BLaER1 (cell line): ENCODE data around the gene EPHB3.
A peak's percentile ranks its signal among the peaks of the same experiment; 100 is the strongest.

ENCODE experiments used
- H3K27ac ChIP-seq: shearing (Covaris generic); formaldehyde crosslinking; 2 replicates; pipeline ENCODE4 v1.8.1; 2022
- H3K27me3 ChIP-seq: shearing (Covaris generic); formaldehyde crosslinking; 2 replicates; pipeline ENCODE4 v1.8.1; 2022
- H3K36me3 ChIP-seq: shearing (Covaris generic); formaldehyde crosslinking; 2 replicates; pipeline ENCODE4 v1.8.1; 2022
- H3K4me1 ChIP-seq: shearing (Covaris generic); formaldehyde crosslinking; 2 replicates; pipeline ENCODE4 v1.8.1; 2022
- H3K4me2 ChIP-seq: shearing (Covaris generic); formaldehyde crosslinking; 2 replicates; pipeline ENCODE4 v1.8.1; 2022
- H3K4me3 ChIP-seq: shearing (Covaris generic); formaldehyde crosslinking; 2 replicates; pipeline ENCODE4 v1.8.1; 2022
- H3K9ac ChIP-seq: shearing (Covaris generic); formaldehyde crosslinking; 2 replicates; pipeline ENCODE4 v1.8.1; 2022
- H3K9me3 ChIP-seq: shearing (Covaris generic); formaldehyde crosslinking; 2 replicates; pipeline ENCODE4 v1.8.1; 2022
- H4K20me1 ChIP-seq: shearing (Covaris generic); formaldehyde crosslinking; 2 replicates; pipeline ENCODE4 v1.8.1; 2022
- Cebpa-rat ChIP-seq: shearing (Covaris generic); IDR thresholded peaks from 2 replicates; pipeline ENCODE4 v1.8.1; 2022

The EPHB3 gene

DNA sequence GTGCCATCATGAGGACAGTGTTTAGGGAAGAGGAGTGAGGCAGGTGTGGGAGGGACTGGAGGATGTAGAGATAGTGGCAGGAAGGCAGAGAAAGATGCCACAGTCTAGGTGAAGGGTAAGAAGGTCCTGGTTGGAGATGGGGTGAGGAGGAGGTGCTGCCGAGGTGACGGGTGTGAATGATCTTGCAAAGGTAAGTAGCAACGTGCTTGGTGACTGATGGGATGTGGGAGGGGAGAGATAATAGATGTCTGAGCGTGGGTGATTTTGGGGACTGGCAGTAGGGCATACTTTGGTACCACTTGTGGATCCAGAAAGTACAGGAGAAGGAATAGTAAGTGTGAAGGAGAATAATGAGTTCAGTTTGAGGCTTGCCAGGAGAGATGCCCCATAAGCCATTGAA, 27.2 kb downstream of the EPHB3 start:
- Histone ChIP-seq H4K20me1 (no peaks in the 10 kb centered on the region), H3K9ac (no peak overlapping the region), H3K9me3 (no peaks in the 10 kb centered on the region), H3K27me3 (peaks cover 14% of the 10 kb centered on the region; the same call in 1 of the 2 replicates), H3K36me3 (no peaks in the 10 kb centered on the region), H3K4me3 (no peak overlapping the region), H3K4me2 (no peak overlapping the region), H3K27ac (no peak overlapping the region), H3K4me1 (peaks cover 37% of the 10 kb centered on the region)
- no peak for TF ChIP-seq Cebpa-rat

GRCh38 chr3:184590795-184591194, 29.2 kb downstream of the EPHB3 start:
- Histone ChIP-seq H3K4me3 (no peak overlapping the region), H3K27ac (no peak overlapping the region), H4K20me1 (no peaks in the 10 kb centered on the region), H3K36me3 (no peaks in the 10 kb centered on the region), H3K4me1 (peaks cover 36% of the 10 kb centered on the region), H3K4me2 (peak overlapping the region; percentile 58), H3K9me3 (no peaks in the 10 kb centered on the region), H3K9ac (no peak overlapping the region), H3K27me3 (no peaks in the 10 kb centered on the region)
- TF ChIP-seq Cebpa-rat: no peak

- TF ChIP-seq Cebpa-rat: no peak
- no peak overlapping the region for H3K9ac ChIP-seq
- H3K27ac ChIP-seq: no peak overlapping the region
- H3K4me3 ChIP-seq: no peak overlapping the region
- H4K20me1 ChIP-seq: no peaks in the 10 kb centered on the region
- no peaks in the 10 kb centered on the region for H3K36me3 ChIP-seq
- peaks cover 40% of the 10 kb centered on the region for H3K4me1 ChIP-seq
- no peaks in the 10 kb centered on the region for H3K27me3 ChIP-seq
- H3K9me3 ChIP-seq: no peaks in the 10 kb centered on the region
- H3K4me2 ChIP-seq: peak overlapping the region; percentile 23
These were observed 30.2 kb downstream of the EPHB3 start for GRCh38 chr3:184591789-184592188.

GRCh38 chr3:184592371-184593219, 31.0 kb downstream of the EPHB3 start:
- Histone ChIP-seq H3K36me3 (no peaks in the 10 kb centered on the region), H3K4me2 (peak overlapping the region; percentile 23), H3K9me3 (no peaks in the 10 kb centered on the region), H3K4me3 (no peak overlapping the region), H3K27me3 (no peaks in the 10 kb centered on the region), H3K9ac (no peak overlapping the region), H4K20me1 (no peaks in the 10 kb centered on the region), H3K4me1 (peaks cover 40% of the 10 kb centered on the region), H3K27ac (no peak overlapping the region)
- no peak for TF ChIP-seq Cebpa-rat

GRCh38 chr3:184593220-184593927, 31.8 kb downstream of the EPHB3 start:
- no peaks in the 10 kb centered on the region for H4K20me1 ChIP-seq
- peaks cover 40% of the 10 kb centered on the region for H3K4me1 ChIP-seq
- no peak for TF ChIP-seq Cebpa-rat
- no peaks in the 10 kb centered on the region for H3K9me3 ChIP-seq
- no peak overlapping the region for H3K27ac ChIP-seq
- H3K4me3 ChIP-seq: no peak overlapping the region
- H3K27me3 ChIP-seq: 0 out of 2 replicates have a peak, but pooled peaks cover 3% of the 10 kb centered on the region
- H3K9ac ChIP-seq: no peak overlapping the region
- H3K4me2 ChIP-seq: no peak overlapping the region
- no peaks in the 10 kb centered on the region for H3K36me3 ChIP-seq

- no peak overlapping the region for H3K27ac ChIP-seq
- H3K9me3 ChIP-seq: no peaks in the 10 kb centered on the region
- H3K4me1 ChIP-seq: peaks cover 40% of the 10 kb centered on the region
- no peaks in the 10 kb centered on the region for H4K20me1 ChIP-seq
- no peak overlapping the region for H3K4me2 ChIP-seq
- peaks cover 9% of the 10 kb centered on the region; the same call in 1 of the 2 replicates for H3K27me3 ChIP-seq
- TF ChIP-seq Cebpa-rat: no peak
- no peak overlapping the region for H3K4me3 ChIP-seq
- H3K36me3 ChIP-seq: no peaks in the 10 kb centered on the region
- no peak overlapping the region for H3K9ac ChIP-seq
These were observed 32.3 kb downstream of the EPHB3 start for GRCh38 chr3:184593928-184594303.

- H3K9me3 ChIP-seq: no peaks in the 10 kb centered on the region
- no peaks in the 10 kb centered on the region for H3K36me3 ChIP-seq
- H3K4me1 ChIP-seq: peaks cover 40% of the 10 kb centered on the region
- no peak overlapping the region for H3K9ac ChIP-seq
- H3K4me2 ChIP-seq: peak overlapping the region; percentile 32
- H3K4me3 ChIP-seq: no peak overlapping the region
- no peak for TF ChIP-seq Cebpa-rat
- H4K20me1 ChIP-seq: no peaks in the 10 kb centered on the region
- no peak overlapping the region for H3K27ac ChIP-seq
- peaks cover 14% of the 10 kb centered on the region for H3K27me3 ChIP-seq
These were observed 32.9 kb downstream of the EPHB3 start for GRCh38 chr3:184594371-184595001.

DNA sequence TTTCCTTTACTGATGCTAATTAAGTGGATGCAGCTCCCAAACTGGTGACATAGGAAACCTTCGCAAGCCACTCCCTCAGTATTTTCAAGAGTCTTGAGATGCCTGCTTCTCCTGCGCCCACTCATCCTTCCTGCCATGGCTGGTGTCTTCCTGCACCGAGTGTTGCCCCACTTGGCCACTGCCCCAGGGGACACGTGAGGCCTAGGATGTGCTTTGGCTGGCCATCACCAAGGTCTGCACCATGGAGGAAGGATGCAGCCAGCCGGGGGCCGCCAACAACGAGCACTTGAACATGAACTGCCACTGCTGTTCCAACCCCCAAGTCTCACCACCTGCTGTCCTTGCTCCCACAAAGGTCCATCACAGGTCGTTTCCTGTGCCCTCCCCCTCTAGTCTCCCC, 34.1 kb downstream of the EPHB3 start:
- no peak overlapping the region for H3K27ac ChIP-seq
- peaks cover 3% of the 10 kb centered on the region; the same call in 1 of the 2 replicates for H4K20me1 ChIP-seq
- H3K27me3 ChIP-seq: peaks cover 27% of the 10 kb centered on the region
- H3K9ac ChIP-seq: no peak overlapping the region
- H3K9me3 ChIP-seq: no peaks in the 10 kb centered on the region
- no peak for TF ChIP-seq Cebpa-rat
- peak overlapping the region; percentile 32 for H3K4me2 ChIP-seq
- no peak overlapping the region for H3K4me3 ChIP-seq
- H3K4me1 ChIP-seq: peaks cover 34% of the 10 kb centered on the region
- H3K36me3 ChIP-seq: no peaks in the 10 kb centered on the region

DNA sequence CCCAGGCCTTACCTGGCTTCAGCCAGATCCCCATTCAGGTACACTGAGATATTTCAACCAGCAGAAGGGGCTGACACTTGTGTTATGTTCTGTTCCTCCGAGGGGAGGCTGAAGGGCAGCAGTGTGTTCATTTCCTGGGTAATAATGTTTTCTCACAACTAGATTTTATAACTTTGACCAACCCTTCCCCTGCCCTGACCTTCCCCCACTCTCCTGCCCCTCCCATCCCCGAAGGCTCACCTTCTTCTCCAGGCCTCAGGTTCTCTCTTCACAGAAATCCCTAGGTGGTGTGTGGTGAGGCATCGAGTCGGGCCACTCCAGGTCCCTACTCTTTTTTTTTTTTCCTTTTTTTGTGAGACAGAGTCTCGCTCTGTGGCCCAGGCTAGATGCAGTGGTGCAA, 34.6 kb downstream of the EPHB3 start:
- Histone ChIP-seq H3K4me1 (peaks cover 29% of the 10 kb centered on the region), H3K36me3 (no peaks in the 10 kb centered on the region)

More for the DNA sequence above, 34.6 kb downstream of the EPHB3 start:
- no peak overlapping the region for H3K4me3 ChIP-seq
- H3K27me3 ChIP-seq: peaks cover 32% of the 10 kb centered on the region
- peaks cover 8% of the 10 kb centered on the region; the same call in 1 of the 2 replicates for H4K20me1 ChIP-seq
- no peak overlapping the region for H3K27ac ChIP-seq
- TF ChIP-seq Cebpa-rat: no peak
- H3K9me3 ChIP-seq: no peaks in the 10 kb centered on the region
- H3K9ac ChIP-seq: no peak overlapping the region
- H3K4me2 ChIP-seq: 0 out of 2 replicates have a peak overlapping the region, but pooled peaks have one; percentile 32
